Measurements from ENCODE around the gene TTC34.
A peak's percentile ranks its signal among the peaks of the same experiment; 100 is the strongest.

TTC34 gene

GRCh38 chr1:2604844-2605508 lies 196.5 kb downstream of the TTC34 start:
- Mint-ChIP-seq H3K36me3 (no peaks in the 10 kb centered on the region), H3K9me3 (no peaks in the 10 kb centered on the region), H3K27ac (no peak overlapping the region), H3K4me3 (no peak overlapping the region), H3K4me1 (no peaks in the 10 kb centered on the region), H3K27me3 (peaks cover 41% of the 10 kb centered on the region)
- no peak for ATAC-seq

- H3K27me3 Mint-ChIP-seq: peaks cover 34% of the 10 kb centered on the region
- H3K9me3 Mint-ChIP-seq: no peaks in the 10 kb centered on the region
- no peak for ATAC-seq
- H3K36me3 Mint-ChIP-seq: no peaks in the 10 kb centered on the region
- no peaks in the 10 kb centered on the region for H3K4me1 Mint-ChIP-seq
- no peak overlapping the region for H3K27ac Mint-ChIP-seq
- no peak overlapping the region for H3K4me3 Mint-ChIP-seq
Measured at GRCh38 chr1:2604156-2604843, 197.2 kb downstream of the TTC34 start.

GRCh38 chr1:2603521-2604155 lies 197.9 kb downstream of the TTC34 start:
- no peak overlapping the region for H3K27ac Mint-ChIP-seq
- H3K36me3 Mint-ChIP-seq: peaks cover 2% of the 10 kb centered on the region
- ATAC-seq: no peak
- H3K4me1 Mint-ChIP-seq: no peaks in the 10 kb centered on the region
- no peak overlapping the region for H3K4me3 Mint-ChIP-seq
- H3K9me3 Mint-ChIP-seq: peaks cover 2% of the 10 kb centered on the region
- peaks cover 35% of the 10 kb centered on the region for H3K27me3 Mint-ChIP-seq

- Mint-ChIP-seq H3K27ac (no peak overlapping the region), H3K27me3 (peaks cover 42% of the 10 kb centered on the region), H3K36me3 (peaks cover 6% of the 10 kb centered on the region), H3K9me3 (peaks cover 5% of the 10 kb centered on the region), H3K4me3 (no peak overlapping the region), H3K4me1 (peaks cover under 1% of the 10 kb centered on the region)
- no peak for ATAC-seq
Measured at GRCh38 chr1:2602866-2603520, 198.5 kb downstream of the TTC34 start.

GRCh38 chr1:2602311-2602835 lies 199.1 kb downstream of the TTC34 start:
- H3K4me3 Mint-ChIP-seq: no peak overlapping the region

GRCh38 chr1:2601721-2602303 lies 199.7 kb downstream of the TTC34 start:
- peaks cover 11% of the 10 kb centered on the region for H3K4me1 Mint-ChIP-seq
- peaks cover 54% of the 10 kb centered on the region for H3K27me3 Mint-ChIP-seq
- ATAC-seq: no peak
- no peak overlapping the region for H3K4me3 Mint-ChIP-seq
- H3K36me3 Mint-ChIP-seq: peaks cover 6% of the 10 kb centered on the region
- peaks cover 5% of the 10 kb centered on the region for H3K9me3 Mint-ChIP-seq
- H3K27ac Mint-ChIP-seq: no peak overlapping the region

More at GRCh38 chr1:2602311-2602835, 199.1 kb downstream of the TTC34 start:
- Mint-ChIP-seq H3K27me3 (peaks cover 48% of the 10 kb centered on the region), H3K4me1 (peaks cover 6% of the 10 kb centered on the region), H3K9me3 (peaks cover 5% of the 10 kb centered on the region), H3K27ac (no peak overlapping the region), H3K36me3 (peaks cover 6% of the 10 kb centered on the region)
- no peak for ATAC-seq

- H3K36me3 Mint-ChIP-seq: peaks cover 6% of the 10 kb centered on the region
- peaks cover 49% of the 10 kb centered on the region for H3K27me3 Mint-ChIP-seq
- no peak for ATAC-seq
- H3K9me3 Mint-ChIP-seq: peaks cover 5% of the 10 kb centered on the region
- H3K4me1 Mint-ChIP-seq: peaks cover 11% of the 10 kb centered on the region
- no peak overlapping the region for H3K27ac Mint-ChIP-seq
- no peak overlapping the region for H3K4me3 Mint-ChIP-seq
Measured at GRCh38 chr1:2598329-2598931, 203.1 kb downstream of the TTC34 start.

- Mint-ChIP-seq H3K4me1 (peaks cover 16% of the 10 kb centered on the region), H3K4me3 (peak overlapping the region; percentile 3), H3K27me3 (peaks cover 48% of the 10 kb centered on the region), H3K27ac (no peak overlapping the region), H3K9me3 (peaks cover 5% of the 10 kb centered on the region), H3K36me3 (peaks cover 6% of the 10 kb centered on the region)
- no peak for ATAC-seq
Measured at GRCh38 chr1:2597441-2598328, 203.8 kb downstream of the TTC34 start.

GRCh38 chr1:2596530-2597333 lies 204.8 kb downstream of the TTC34 start:
- Mint-ChIP-seq H3K36me3 (peaks cover 6% of the 10 kb centered on the region), H3K4me3 (no peak overlapping the region), H3K4me1 (peaks cover 18% of the 10 kb centered on the region), H3K27me3 (peaks cover 43% of the 10 kb centered on the region), H3K9me3 (peaks cover 5% of the 10 kb centered on the region), H3K27ac (no peak overlapping the region)
- ATAC-seq: peak; percentile 6

- peaks cover 18% of the 10 kb centered on the region for H3K4me1 Mint-ChIP-seq
- H3K36me3 Mint-ChIP-seq: peaks cover 6% of the 10 kb centered on the region
- no peak for ATAC-seq
- no peak overlapping the region for H3K4me3 Mint-ChIP-seq
- peaks cover 43% of the 10 kb centered on the region for H3K27me3 Mint-ChIP-seq
- no peak overlapping the region for H3K27ac Mint-ChIP-seq
- peaks cover 5% of the 10 kb centered on the region for H3K9me3 Mint-ChIP-seq
Measured at GRCh38 chr1:2595812-2596529, 205.5 kb downstream of the TTC34 start.

- Mint-ChIP-seq H3K9me3 (peaks cover 5% of the 10 kb centered on the region), H3K27ac (no peak overlapping the region), H3K4me1 (peaks cover 18% of the 10 kb centered on the region), H3K36me3 (peaks cover 6% of the 10 kb centered on the region), H3K4me3 (no peak overlapping the region), H3K27me3 (peaks cover 43% of the 10 kb centered on the region)
- ATAC-seq: no peak
Measured at GRCh38 chr1:2595261-2595811, 206.2 kb downstream of the TTC34 start.

- Mint-ChIP-seq H3K4me3 (no peak overlapping the region), H3K27me3 (peaks cover 43% of the 10 kb centered on the region), H3K4me1 (peaks cover 18% of the 10 kb centered on the region), H3K36me3 (peaks cover 6% of the 10 kb centered on the region), H3K9me3 (peaks cover 5% of the 10 kb centered on the region), H3K27ac (no peak overlapping the region)
- no peak for ATAC-seq
Measured at GRCh38 chr1:2594641-2595131, 206.8 kb downstream of the TTC34 start.

Data from stimulated activated memory B cell treated with anti-CD40 and anti-IgM and Interleukin-4, amounts not matched to agents 10 μg/mL and 1 μg/mL and 100 μg/mL, for 72 hours (primary cell).